Trophoblast cell (in vitro differentiated cells and primary cell): ENCODE results near the gene ATP6V1B1.

ENCODE experiments used
- DNase-seq, 2 donors: peaks; one replicate each; pipeline ENCODE4 v3.0.0-alpha.2; 2016
- H2AFZ ChIP-seq: 2 replicates; pipeline ENCODE4 v1.6.1; 2013; ENCODE audit warnings: low read length, moderate library complexity, mild to moderate bottlenecking; ENCODE audit not compliant: insufficient read depth, poor library complexity
- H2AK5ac ChIP-seq: 2 replicates; pipeline ENCODE4 v1.6.1; 2013; ENCODE audit warnings: mild to moderate bottlenecking, low read length
- H2BK120ac ChIP-seq: 2 replicates; pipeline ENCODE4 v1.6.1; 2013; ENCODE audit warnings: low read length, mild to moderate bottlenecking, moderate library complexity; ENCODE audit not compliant: insufficient read depth, poor library complexity
- H2BK12ac ChIP-seq: 2 replicates; pipeline ENCODE4 v1.6.1; 2013; ENCODE audit warnings: mild to moderate bottlenecking, low read length, moderate library complexity
- H2BK5ac ChIP-seq: 2 replicates; pipeline ENCODE4 v1.6.1; 2013; ENCODE audit warnings: low read length, low read depth, moderate library complexity, mild to moderate bottlenecking; ENCODE audit not compliant: poor library complexity
- H3K14ac ChIP-seq: 2 replicates; pipeline ENCODE4 v1.6.1; 2013; ENCODE audit warnings: mild to moderate bottlenecking, low read length
- H3K18ac ChIP-seq: 2 replicates; pipeline ENCODE4 v1.6.1; 2013; ENCODE audit warnings: mild to moderate bottlenecking, low read length
- H3K23ac ChIP-seq: 2 replicates; pipeline ENCODE4 v1.6.1; 2013; ENCODE audit warnings: low read length
- H3K27ac ChIP-seq: 2 replicates; pipeline ENCODE4 v1.5.1; 2013; ENCODE audit warnings: low read depth, mild to moderate bottlenecking, inconsistent platforms, low read length, moderate library complexity
- H3K27me3 ChIP-seq: 2 replicates; pipeline ENCODE4 v1.6.1; 2013; ENCODE audit warnings: inconsistent platforms, mild to moderate bottlenecking, low read length, moderate library complexity; ENCODE audit not compliant: insufficient read depth
- H3K36me3 ChIP-seq, 2 experiments: 1 replicate in 1 of 2; 2 replicates in 1 of 2; pipeline ENCODE4 v1.6.1; 2013; ENCODE audit warnings: low read length in 2 of 2, mild to moderate bottlenecking in 2 of 2, moderate library complexity in 1 of 2; ENCODE audit not compliant: insufficient read depth in 2 of 2, control insufficient read depth in 1 of 2
- H3K4ac ChIP-seq: 2 replicates; pipeline ENCODE4 v1.6.1; 2013; ENCODE audit warnings: low read depth, mild to moderate bottlenecking, low read length, moderate library complexity
- H3K4me1 ChIP-seq, 2 experiments: 1 replicate in 1 of 2; 2 replicates in 1 of 2; pipeline ENCODE4 v1.6.1; 2013; ENCODE audit warnings: low read length in 2 of 2, mild to moderate bottlenecking in 2 of 2, moderate library complexity in 1 of 2; ENCODE audit not compliant: insufficient read depth in 2 of 2, control insufficient read depth in 1 of 2
- H3K4me2 ChIP-seq: 2 replicates; pipeline ENCODE4 v1.6.1; 2013; ENCODE audit warnings: inconsistent platforms, mild to moderate bottlenecking, low read length, moderate library complexity
- H3K4me3 ChIP-seq: 2 replicates; pipeline ENCODE4 v1.5.1; 2013; ENCODE audit warnings: mild to moderate bottlenecking, low read depth, low read length, inconsistent platforms
- H3K79me1 ChIP-seq: one replicate; pipeline ENCODE4 v1.6.1; 2013; ENCODE audit warnings: low read length
- H3K79me2 ChIP-seq: 2 replicates; pipeline ENCODE4 v1.6.1; 2013; ENCODE audit warnings: low read length, mild to moderate bottlenecking; ENCODE audit not compliant: control insufficient read depth, insufficient read depth, poor library complexity
- H3K9ac ChIP-seq: 2 replicates; pipeline ENCODE4 v1.6.1; 2013; ENCODE audit warnings: mild to moderate bottlenecking, low read length
- H3K9me3 ChIP-seq: 2 replicates; pipeline ENCODE4 v1.6.1; 2013; ENCODE audit warnings: low read depth, mild to moderate bottlenecking, control low read depth, inconsistent platforms, low read length; ENCODE audit not compliant: insufficient read depth
- H4K12ac ChIP-seq: 2 replicates; pipeline ENCODE4 v1.6.1; 2013; ENCODE audit warnings: low read depth, mild to moderate bottlenecking, low read length, moderate library complexity
- H4K8ac ChIP-seq: 2 replicates; pipeline ENCODE4 v1.6.1; 2013; ENCODE audit warnings: low read depth, mild to moderate bottlenecking, low read length, moderate library complexity
- H4K91ac ChIP-seq: one replicate; pipeline ENCODE4 v1.6.1; 2013; ENCODE audit warnings: low read depth, mild to moderate bottlenecking, low read length, moderate library complexity
- WGBS: extraction: QIAGEN DNeasy Blood & Tissue Kit; methylation state at CpG from one replicate; pipeline ENCODE4 v1.1.7; 2013; ENCODE audit warnings: missing lambda C conversion rate; ENCODE audit not compliant: insufficient read length, insufficient coverage; ENCODE audit errors: extremely low coverage; 5-methylcytosine and 5-hydroxymethylcytosine counted together

Gene ATP6V1B1

DNA sequence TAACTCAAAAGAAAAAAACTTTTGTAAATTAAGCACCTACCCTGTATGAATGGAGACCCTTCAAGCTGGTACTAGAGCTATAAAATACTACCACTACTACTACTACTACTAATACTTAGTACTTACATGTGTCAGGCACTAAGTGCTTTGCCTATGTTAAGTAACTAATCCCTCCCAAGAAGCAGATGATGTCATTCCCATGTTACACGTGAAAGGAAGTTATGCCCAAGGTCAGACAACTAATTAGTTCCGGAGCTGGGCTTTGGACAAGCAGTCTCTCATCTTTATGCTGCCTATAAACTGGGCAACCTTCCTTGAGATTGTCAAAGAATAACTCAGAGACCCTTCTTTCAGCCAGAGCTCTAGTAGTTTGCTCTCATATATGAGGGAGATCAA, 13.9 kb upstream of the ATP6V1B1 start:
- no CpG with 5 or more reads among the region's 2 CpGs for WGBS

GRCh38 chr2:70922235-70923234, 13.2 kb upstream of the ATP6V1B1 start:
- Histone ChIP-seq H3K23ac (no peak overlapping the region), H4K8ac (no peak overlapping the region), H3K9me3 (peaks cover 5% of the 10 kb centered on the region), H3K4me3 (no peak overlapping the region), H3K27ac (no peak overlapping the region), H3K27me3 (no peaks in the 10 kb centered on the region), H3K4me2 (no peak overlapping the region), H2AFZ (no peak overlapping the region), H3K18ac (no peak overlapping the region), H3K4me1 (peaks cover 0 to 2% of the 10 kb centered on the region in 2 experiments), H2BK5ac (no peak overlapping the region), H2BK120ac (no peak overlapping the region), H2BK12ac (no peak overlapping the region), H3K36me3 (no peaks in the 10 kb centered on the region), H3K4ac (no peak overlapping the region), H3K79me1 (no peaks in the 10 kb centered on the region), H3K14ac (no peak overlapping the region), H3K79me2 (no peaks in the 10 kb centered on the region), H2AK5ac (no peak overlapping the region), H3K9ac (no peak overlapping the region), H4K91ac (no peak overlapping the region), H4K12ac (no peak overlapping the region)
- WGBS: no CpG with 5 or more reads among the region's 18 CpGs
- no peak for DNase-seq

More for the DNA sequence above, 13.9 kb upstream of the ATP6V1B1 start:
- no peak overlapping the region for H3K27ac ChIP-seq
- no peak overlapping the region for H2BK120ac ChIP-seq
- H3K36me3 ChIP-seq: no peaks in the 10 kb centered on the region
- H2AFZ ChIP-seq: no peak overlapping the region
- H3K14ac ChIP-seq: no peak overlapping the region
- no peak overlapping the region for H3K18ac ChIP-seq
- H4K91ac ChIP-seq: no peak overlapping the region
- H3K79me1 ChIP-seq: no peaks in the 10 kb centered on the region
- peaks cover 5% of the 10 kb centered on the region for H3K9me3 ChIP-seq
- peaks cover 0 to 2% of the 10 kb centered on the region in 2 experiments for H3K4me1 ChIP-seq
- H4K12ac ChIP-seq: no peak overlapping the region
- no peak overlapping the region for H3K4ac ChIP-seq
- H3K27me3 ChIP-seq: no peaks in the 10 kb centered on the region
- no peak overlapping the region for H2AK5ac ChIP-seq
- H3K79me2 ChIP-seq: no peaks in the 10 kb centered on the region
- no peak overlapping the region for H4K8ac ChIP-seq
- no peak overlapping the region for H3K4me2 ChIP-seq
- DNase-seq: no peak
- no peak overlapping the region for H2BK5ac ChIP-seq
- no peak overlapping the region for H3K4me3 ChIP-seq
- no peak overlapping the region for H2BK12ac ChIP-seq
- no peak overlapping the region for H3K9ac ChIP-seq
- H3K23ac ChIP-seq: no peak overlapping the region

DNA sequence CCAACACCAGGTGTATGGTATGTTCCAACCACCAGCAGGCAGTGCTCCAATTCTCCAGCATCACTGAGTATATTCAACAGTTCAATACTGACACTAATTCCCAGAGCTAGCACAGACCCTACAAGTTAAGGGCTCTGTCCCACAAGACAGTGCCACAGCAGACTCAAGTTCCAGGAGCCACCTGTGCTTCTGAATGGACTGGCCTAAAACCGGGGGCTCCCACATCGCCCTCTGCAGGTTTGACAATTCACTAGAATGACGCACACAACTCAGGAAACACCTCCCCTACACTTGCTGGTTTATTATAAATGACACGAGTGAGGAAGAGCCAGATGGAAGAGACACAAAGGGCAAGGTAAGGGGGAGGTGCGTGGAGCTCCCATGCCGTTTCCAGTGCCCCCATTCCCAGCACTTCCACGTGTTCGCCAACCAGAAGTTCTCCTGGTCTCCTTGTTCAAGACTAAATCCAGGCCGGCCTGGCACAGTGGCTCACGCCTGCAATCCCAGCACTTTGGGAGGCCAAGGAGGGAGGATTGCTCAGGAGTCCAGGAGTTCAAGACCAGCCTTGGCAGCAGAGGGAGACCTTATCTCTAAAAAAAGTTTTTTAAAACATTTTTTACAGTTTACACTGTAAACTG, 12.2 kb upstream of the ATP6V1B1 start:
- no peaks in the 10 kb centered on the region for H3K27me3 ChIP-seq
- H4K8ac ChIP-seq: no peak overlapping the region
- H3K23ac ChIP-seq: no peak overlapping the region
- no peak overlapping the region for H2BK120ac ChIP-seq
- H3K9ac ChIP-seq: no peak overlapping the region
- H4K91ac ChIP-seq: no peak overlapping the region
- no CpG with 5 or more reads among the region's 10 CpGs for WGBS
- H4K12ac ChIP-seq: no peak overlapping the region
- H3K9me3 ChIP-seq: peaks cover 2% of the 10 kb centered on the region
- DNase-seq: peak in 1 of 2 donors; percentile 12
- H3K14ac ChIP-seq: no peak overlapping the region
- no peak overlapping the region for H3K4me2 ChIP-seq
- peaks cover 0 to 2% of the 10 kb centered on the region in 2 experiments for H3K4me1 ChIP-seq
- H2BK12ac ChIP-seq: no peak overlapping the region
- no peak overlapping the region for H2AFZ ChIP-seq
- H3K27ac ChIP-seq: no peak overlapping the region
- H3K79me1 ChIP-seq: no peaks in the 10 kb centered on the region
- no peak overlapping the region for H3K4me3 ChIP-seq
- H3K18ac ChIP-seq: no peak overlapping the region
- no peaks in the 10 kb centered on the region for H3K79me2 ChIP-seq
- no peak overlapping the region for H2BK5ac ChIP-seq
- H2AK5ac ChIP-seq: no peak overlapping the region
- no peaks in the 10 kb centered on the region for H3K36me3 ChIP-seq
- H3K4ac ChIP-seq: no peak overlapping the region

- H2AFZ ChIP-seq: no peak overlapping the region
- no peak overlapping the region for H4K12ac ChIP-seq
- H3K79me1 ChIP-seq: no peaks in the 10 kb centered on the region
- no CpG with 5 or more reads among the region's 2 CpGs for WGBS
- no peaks in the 10 kb centered on the region for H3K36me3 ChIP-seq
- no peaks in the 10 kb centered on the region for H3K27me3 ChIP-seq
- no peaks in the 10 kb centered on the region for H3K79me2 ChIP-seq
- no peak overlapping the region for H4K8ac ChIP-seq
- H3K14ac ChIP-seq: no peak overlapping the region
- H4K91ac ChIP-seq: no peak overlapping the region
- H2BK5ac ChIP-seq: no peak overlapping the region
- no peak overlapping the region for H3K23ac ChIP-seq
- peaks cover 2% of the 10 kb centered on the region for H3K9me3 ChIP-seq
- H3K18ac ChIP-seq: no peak overlapping the region
- no peak overlapping the region for H2AK5ac ChIP-seq
- H3K27ac ChIP-seq: no peak overlapping the region
- H2BK120ac ChIP-seq: no peak overlapping the region
- H3K4me3 ChIP-seq: no peak overlapping the region
- H3K9ac ChIP-seq: no peak overlapping the region
- no peak overlapping the region for H2BK12ac ChIP-seq
- no peak overlapping the region for H3K4ac ChIP-seq
- no peak overlapping the region for H3K4me2 ChIP-seq
- no peak for DNase-seq
- H3K4me1 ChIP-seq: peaks cover 0 to 2% of the 10 kb centered on the region in 2 experiments
Measured at GRCh38 chr2:70926042-70926441, 9.7 kb upstream of the ATP6V1B1 start.
